Activated CD4-positive, alpha-beta T cell treated with anti-CD3 and anti-CD28 coated beads for 36 hours (primary cell): Measurements from ENCODE around the gene SMIM29. TPM values are rescaled to one million over a fixed set of nuclear protein-coding genes. Genes with fewer than 3 reads are reported as not detected.

Source experiments
- ATAC-seq: fragments of 200-7000 bp; cut with Tn5 transposase; one replicate; pipeline ENCODE4 v1.10.0; 2021; ENCODE audit warnings: mild to moderate bottlenecking, moderate library complexity
- CTCF ChIA-PET: fragments of 350-600 bp; sonication (Branson Sonifier 250); formaldehyde crosslinking; loops from one replicate; lab custom pipeline; 2021; ENCODE audit warnings: antibody characterized with exemption; lab: Charles Lee
- POLR2A ChIA-PET: fragments of 350-600 bp; sonication (Branson Sonifier 250); formaldehyde crosslinking; loops from one replicate; lab custom pipeline; 2021; ENCODE audit warnings: antibody characterized with exemption, inconsistent platforms; lab: Charles Lee
- DNase-seq: peaks from one replicate; pipeline ENCODE4 v3.0.0-alpha.2; 2020
- H3K27ac Mint-ChIP-seq: one replicate; pipeline ENCODE4 v1.8.0; 2021; ENCODE audit warnings: mixed read lengths
- H3K27me3 Mint-ChIP-seq: one replicate; pipeline ENCODE4 v1.8.0; 2021; ENCODE audit warnings: mixed read lengths
- H3K36me3 Mint-ChIP-seq: one replicate; pipeline ENCODE4 v1.8.0; 2021; ENCODE audit warnings: low read depth, mixed read lengths
- H3K4me1 Mint-ChIP-seq: one replicate; pipeline ENCODE4 v1.8.0; 2021; ENCODE audit warnings: mixed read lengths
- H3K4me3 Mint-ChIP-seq: one replicate; pipeline ENCODE4 v1.8.0; 2021; ENCODE audit warnings: mild to moderate bottlenecking, moderate library complexity, mixed read lengths
- H3K9me3 Mint-ChIP-seq: one replicate; pipeline ENCODE4 v1.8.0; 2021; ENCODE audit warnings: low read depth, mixed read lengths
- intact Hi-C, 2 experiments: fragments of 100-400 bp; cut with DNase I in 1 of 2; cut with micrococcal nuclease in 1 of 2; formaldehyde crosslinking; loops; one replicate each; pipeline versions ENCODE4 v1.14.2 to v1.15.1; 2022 to 2024; cut with DNase I, micrococcal nuclease
- total RNA-seq, 2 experiments: library from RNA; stranded (reverse); gene quantifications; one replicate each; pipeline ENCODE4 v1.2.3, GENCODE V29; 2021

SMIM29 gene
- 10 to 100 TPM; 15.8 to 16.3 TPM for total RNA-seq

GRCh38 chr6:34248727-34249468, at the start of gene SMIM29:
Gene SMIM29, minus strand, starts transcription at chr6:34249006. Its CDS starts 1,215 bp downstream, at chr6:34247791.
- H3K27me3 Mint-ChIP-seq: no peaks in the 10 kb centered on the region
- peak within 1 kb of the TSS; percentile 85 for H3K27ac Mint-ChIP-seq
- POLR2A ChIA-PET: interaction anchor here (0.8 to 1.9 kb wide), 6 partner anchors 12 to 177 kb away, joined by 4 to 9 read pairs (median 5); partner anchors contain the start of genes HMGA1 and RPS10

DNA sequence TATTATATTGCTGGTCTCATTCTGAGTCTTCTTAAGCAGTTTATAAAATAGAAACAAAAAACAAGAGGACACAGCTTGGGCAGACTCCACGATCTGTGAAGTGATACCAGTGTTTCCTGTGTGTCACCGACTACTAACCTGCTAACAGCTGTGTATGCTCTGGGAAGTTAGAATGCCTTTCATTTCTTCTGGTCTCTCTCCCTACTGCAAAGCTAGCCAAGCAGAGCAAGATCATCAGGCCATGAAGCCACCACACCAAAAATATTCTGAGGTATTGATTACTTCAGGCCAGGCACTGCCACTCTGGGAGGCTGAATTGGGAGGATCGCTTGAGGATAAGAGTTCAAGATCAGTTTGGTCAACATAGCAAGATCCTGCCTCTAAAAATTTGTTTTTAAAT, 46.9 kb upstream of the SMIM29 start:
- H3K27me3 Mint-ChIP-seq: no peaks in the 10 kb centered on the region
- CTCF ChIA-PET: no interaction called here
- peaks cover 8% of the 10 kb centered on the region for H3K4me1 Mint-ChIP-seq
- no peaks in the 10 kb centered on the region for H3K9me3 Mint-ChIP-seq
- DNase-seq (peak; percentile 16), ATAC-seq (peak; percentile 74)
- intact Hi-C loops: no loop called here
- POLR2A ChIA-PET: no interaction called here
- peak overlapping the region; percentile 1 for H3K27ac Mint-ChIP-seq
- H3K36me3 Mint-ChIP-seq: peaks cover 22% of the 10 kb centered on the region
- no peak overlapping the region for H3K4me3 Mint-ChIP-seq

More at GRCh38 chr6:34248727-34249468, at the start of gene SMIM29:
- peak; percentile 99 for DNase-seq
- peak; percentile 83 for ATAC-seq
- Mint-ChIP-seq H3K4me3 (peak within 1 kb of the TSS; percentile 76), H3K9me3 (no peaks in the 10 kb centered on the region), H3K36me3 (peaks cover 19% of the 10 kb centered on the region), H3K4me1 (peaks cover 43% of the 10 kb centered on the region)
- CTCF ChIA-PET: interaction anchor here (0.6 to 5.1 kb wide), 13 partner anchors 8 to 360 kb away, joined by 3 to 34 read pairs (median 4); no protein-coding TSS in a partner anchor
- intact Hi-C loops: loop anchor here (1.0 to 5.0 kb wide), 14 partner anchors 13 to 507 kb away; partner anchors contain the start of genes NUDT3 (in 2 of the 2), RPS10 (in 2 of the 2), HMGA1 (in 1 of the 2) and ILRUN (in 1 of the 2)

- Mint-ChIP-seq H3K9me3 (no peaks in the 10 kb centered on the region), H3K4me1 (peaks cover 19% of the 10 kb centered on the region), H3K27ac (no peak overlapping the region), H3K4me3 (no peak overlapping the region), H3K27me3 (no peaks in the 10 kb centered on the region), H3K36me3 (peaks cover 30% of the 10 kb centered on the region)
- intact Hi-C loops: no loop called here
- ChIA-PET POLR2A (no interaction called here), CTCF (no interaction called here)
- DNase-seq (no peak), ATAC-seq (no peak)
Measured at GRCh38 chr6:34292954-34293353, 44.1 kb upstream of the SMIM29 start.

DNA sequence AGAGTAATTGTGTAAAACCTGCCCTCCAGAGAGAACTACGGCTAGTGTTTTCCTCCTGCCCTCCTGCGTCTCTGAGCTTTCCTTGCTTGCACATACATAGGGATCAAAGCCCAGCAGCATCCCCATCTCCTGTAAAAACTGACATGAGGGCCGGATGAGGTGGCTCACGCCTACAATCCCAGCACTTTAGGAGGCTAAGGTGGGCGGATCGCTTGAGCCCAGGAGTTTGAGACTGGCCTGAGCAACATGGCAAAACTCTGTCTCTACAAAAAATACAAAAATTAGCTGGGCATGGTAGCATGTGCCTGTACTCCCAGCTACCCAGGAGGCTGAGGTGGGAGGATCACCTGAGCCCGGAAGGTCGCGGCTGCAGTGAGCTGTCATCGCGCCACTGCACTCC, 40.3 kb upstream of the SMIM29 start:
- ChIA-PET CTCF (no interaction called here), POLR2A (no interaction called here)
- peaks cover 39% of the 10 kb centered on the region for H3K36me3 Mint-ChIP-seq
- no peaks in the 10 kb centered on the region for H3K9me3 Mint-ChIP-seq
- peak overlapping the region; percentile 19 for H3K27ac Mint-ChIP-seq
- intact Hi-C loops: no loop called here
- ATAC-seq (no peak), DNase-seq (no peak)
- peaks cover 21% of the 10 kb centered on the region for H3K4me1 Mint-ChIP-seq
- no peak overlapping the region for H3K4me3 Mint-ChIP-seq
- H3K27me3 Mint-ChIP-seq: no peaks in the 10 kb centered on the region

- H3K4me1 Mint-ChIP-seq: peaks cover 21% of the 10 kb centered on the region
- no peaks in the 10 kb centered on the region for H3K9me3 Mint-ChIP-seq
- peak overlapping the region; percentile 83 for H3K27ac Mint-ChIP-seq
- peaks cover 38% of the 10 kb centered on the region for H3K36me3 Mint-ChIP-seq
- no peaks in the 10 kb centered on the region for H3K27me3 Mint-ChIP-seq
- H3K4me3 Mint-ChIP-seq: no peak overlapping the region
- POLR2A ChIA-PET: no interaction called here
- CTCF ChIA-PET: no interaction called here
- ATAC-seq (peak; percentile 78), DNase-seq (peak; percentile 55)
- intact Hi-C loops: no loop called here
Measured at GRCh38 chr6:34288581-34288980, 39.8 kb upstream of the SMIM29 start.

- DNase-seq (no peak), ATAC-seq (no peak)
- no peak overlapping the region for H3K4me3 Mint-ChIP-seq
- ChIA-PET POLR2A (interaction anchor here (0.6 kb wide), 2 partner anchors 25 to 159 kb away, joined by 4 to 5 read pairs; no protein-coding TSS in a partner anchor), CTCF (no interaction called here)
- H3K9me3 Mint-ChIP-seq: no peaks in the 10 kb centered on the region
- intact Hi-C loops: no loop called here
- H3K36me3 Mint-ChIP-seq: peaks cover 24% of the 10 kb centered on the region
- H3K27ac Mint-ChIP-seq: no peak overlapping the region
- peaks cover 21% of the 10 kb centered on the region for H3K4me1 Mint-ChIP-seq
- no peaks in the 10 kb centered on the region for H3K27me3 Mint-ChIP-seq
Measured at GRCh38 chr6:34285448-34286164, 36.8 kb upstream of the SMIM29 start.

- intact Hi-C loops: no loop called here
- H3K36me3 Mint-ChIP-seq: peaks cover 24% of the 10 kb centered on the region
- no peak overlapping the region for H3K4me3 Mint-ChIP-seq
- POLR2A ChIA-PET: interaction anchor here (0.6 kb wide), 2 partner anchors 10 to 26 kb away, joined by 4 read pairs; no protein-coding TSS in a partner anchor
- no peaks in the 10 kb centered on the region for H3K27me3 Mint-ChIP-seq
- CTCF ChIA-PET: no interaction called here
- DNase-seq (no peak), ATAC-seq (peak; percentile 23)
- no peak overlapping the region for H3K27ac Mint-ChIP-seq
- no peaks in the 10 kb centered on the region for H3K9me3 Mint-ChIP-seq
- peaks cover 21% of the 10 kb centered on the region for H3K4me1 Mint-ChIP-seq
Measured at GRCh38 chr6:34284563-34285447, 36.0 kb upstream of the SMIM29 start.

DNA sequence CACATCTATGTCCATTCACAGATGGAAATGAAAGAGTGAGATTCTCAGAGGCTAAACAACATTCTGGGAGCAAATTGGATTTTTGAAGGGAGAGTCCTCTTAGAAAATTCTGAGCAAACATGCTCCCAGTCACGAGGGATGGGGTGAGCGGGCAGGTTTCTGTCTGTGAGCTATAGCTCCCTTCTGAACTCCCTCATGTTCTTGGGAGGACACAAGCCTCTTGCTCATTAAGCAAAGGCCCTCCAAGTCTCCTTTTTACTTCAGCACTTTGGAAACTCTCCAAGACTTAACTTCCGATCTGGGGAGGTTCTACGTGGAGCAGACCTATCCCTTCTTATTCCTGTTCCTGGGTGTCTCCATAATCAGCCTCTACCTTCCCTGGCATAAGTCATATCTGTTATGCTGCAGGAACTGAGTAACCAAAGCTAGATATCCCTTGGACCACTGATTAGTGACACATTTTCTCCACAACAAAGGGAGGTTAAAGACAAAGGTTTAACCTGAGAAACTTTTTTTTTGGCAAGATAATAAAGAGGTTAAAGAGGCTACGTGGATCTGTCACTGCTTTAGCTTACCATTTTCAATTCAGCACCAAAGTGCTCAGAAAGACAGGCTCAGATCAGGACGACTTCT, 33.0 kb upstream of the SMIM29 start:
- peaks cover 19% of the 10 kb centered on the region for H3K36me3 Mint-ChIP-seq
- H3K9me3 Mint-ChIP-seq: no peaks in the 10 kb centered on the region
- ChIA-PET POLR2A (no interaction called here), CTCF (interaction anchor here (0.6 kb wide), 2 partner anchors 132 to 977 kb away, joined by 3 read pairs; no protein-coding TSS in a partner anchor)
- peaks cover 9% of the 10 kb centered on the region for H3K4me1 Mint-ChIP-seq
- ATAC-seq (no peak), DNase-seq (no peak)
- H3K27ac Mint-ChIP-seq: no peak overlapping the region
- intact Hi-C loops: no loop called here
- H3K4me3 Mint-ChIP-seq: no peak overlapping the region
- H3K27me3 Mint-ChIP-seq: no peaks in the 10 kb centered on the region

GRCh38 chr6:34280216-34280615, 31.4 kb upstream of the SMIM29 start:
- DNase-seq (no peak), ATAC-seq (no peak)
- POLR2A ChIA-PET: no interaction called here
- peaks cover 9% of the 10 kb centered on the region for H3K4me1 Mint-ChIP-seq
- no peaks in the 10 kb centered on the region for H3K9me3 Mint-ChIP-seq
- intact Hi-C loops: no loop called here
- peaks cover 17% of the 10 kb centered on the region for H3K36me3 Mint-ChIP-seq
- CTCF ChIA-PET: interaction anchor here (0.7 kb wide), 1 partner anchor 48 kb away, joined by 3 read pairs; no protein-coding TSS in a partner anchor
- no peaks in the 10 kb centered on the region for H3K27me3 Mint-ChIP-seq
- no peak overlapping the region for H3K27ac Mint-ChIP-seq
- H3K4me3 Mint-ChIP-seq: no peak overlapping the region

- DNase-seq (no peak), ATAC-seq (no peak)
- Mint-ChIP-seq H3K4me1 (peaks cover 4% of the 10 kb centered on the region), H3K27me3 (no peaks in the 10 kb centered on the region), H3K36me3 (peaks cover 11% of the 10 kb centered on the region), H3K27ac (no peak overlapping the region), H3K4me3 (no peak overlapping the region), H3K9me3 (no peaks in the 10 kb centered on the region)
- intact Hi-C loops: no loop called here
- ChIA-PET POLR2A (no interaction called here), CTCF (interaction anchor here (1.1 kb wide), 1 partner anchor 29 kb away, joined by 3 read pairs; no protein-coding TSS in a partner anchor)
Measured at GRCh38 chr6:34278833-34279232, 30.0 kb upstream of the SMIM29 start.
